ENCODE results near the gene PBX2.

- no peak for TF ChIP-seq EZH2 (IDR thresholded peaks at IDR 0.05; ENCODE audit: insufficient read depth, poor library complexity, severe bottlenecking)
- no peak for TF ChIP-seq EZH2phosphoT487 (IDR thresholded peaks at IDR 0.05; ENCODE audit: insufficient read depth, low read depth)
Observed at GRCh38 chr6:32189742-32190053, 304 bp downstream of the PBX2 start.
